Measurements from ENCODE around the gene KCNQ1.

KCNQ1 gene

GRCh38 chr11:2552210-2552609 lies 107.4 kb downstream of the KCNQ1 start:
- no peak for TF ChIP-seq CTCF (IDR thresholded peaks at IDR 0.05; ENCODE audit: low read depth, low read length)
- no peak overlapping the region for H3K4me3 ChIP-seq (ENCODE audit: low read depth, low read length)

- TF ChIP-seq CTCF (IDR thresholded peaks at IDR 0.05; ENCODE audit: low read depth, low read length), result no peak
- H3K4me3 ChIP-seq (ENCODE audit: low read depth, low read length), result no peak overlapping the region
These were observed 108.4 kb downstream of the KCNQ1 start for GRCh38 chr11:2553198-2553597.

DNA sequence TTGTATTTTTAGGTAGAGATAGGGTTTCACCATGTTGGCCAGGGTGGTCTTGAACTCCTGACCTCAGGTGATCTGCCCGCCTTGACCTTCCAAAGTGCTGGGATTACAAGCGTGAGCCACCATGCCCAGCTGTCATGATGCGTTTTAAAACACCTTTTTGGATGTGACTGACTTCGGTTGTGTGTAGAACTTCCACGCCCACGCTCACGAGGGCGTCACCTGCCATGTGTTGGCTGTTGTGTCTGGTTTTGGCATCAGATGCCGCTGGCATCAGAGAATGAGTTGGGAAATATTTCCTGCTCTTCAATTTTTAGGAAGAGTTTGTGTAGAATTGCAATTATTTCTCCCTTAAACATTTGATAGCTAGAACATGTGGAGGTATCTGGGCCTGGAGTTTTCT lies 109.1 kb downstream of the KCNQ1 start:
- H3K4me3 ChIP-seq (ENCODE audit: low read depth, low read length), result no peak overlapping the region
- TF ChIP-seq CTCF (IDR thresholded peaks at IDR 0.05; ENCODE audit: low read depth, low read length), result no peak

GRCh38 chr11:2554338-2555207 lies 109.8 kb downstream of the KCNQ1 start:
- TF ChIP-seq CTCF (IDR thresholded peaks at IDR 0.05; ENCODE audit: low read depth, low read length), result no peak
- H3K4me3 ChIP-seq (ENCODE audit: low read depth, low read length), result no peak overlapping the region

DNA sequence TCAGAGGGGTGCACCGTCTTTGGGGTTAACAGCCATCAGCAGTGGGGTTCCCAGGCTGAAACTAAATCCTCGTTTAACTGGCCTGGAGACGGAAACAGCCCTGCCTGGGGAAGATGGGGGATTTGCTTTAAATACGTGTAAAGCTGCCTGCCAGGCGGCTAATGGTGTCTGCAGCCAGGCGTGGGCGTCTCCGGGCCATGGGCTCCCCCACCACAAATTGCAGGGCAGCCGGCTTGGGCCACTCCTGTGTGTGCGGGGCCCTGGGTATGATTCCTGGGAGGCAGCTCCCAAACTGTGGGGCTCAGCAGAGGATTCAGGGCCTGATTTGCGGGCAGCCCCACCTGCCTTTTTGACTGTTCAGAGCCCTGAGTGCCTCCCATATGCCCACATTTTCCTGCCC lies 110.5 kb downstream of the KCNQ1 start:
- no peak overlapping the region for H3K4me3 ChIP-seq (ENCODE audit: low read depth, low read length)

GRCh38 chr11:2555891-2556290 lies 111.1 kb downstream of the KCNQ1 start:
- no peak for TF ChIP-seq CTCF (IDR thresholded peaks at IDR 0.05; ENCODE audit: low read depth, low read length)
- H3K4me3 ChIP-seq (ENCODE audit: low read depth, low read length), result no peak overlapping the region

More for the DNA sequence above, 110.5 kb downstream of the KCNQ1 start:
- no peak for TF ChIP-seq CTCF (IDR thresholded peaks at IDR 0.05; ENCODE audit: low read depth, low read length)

DNA sequence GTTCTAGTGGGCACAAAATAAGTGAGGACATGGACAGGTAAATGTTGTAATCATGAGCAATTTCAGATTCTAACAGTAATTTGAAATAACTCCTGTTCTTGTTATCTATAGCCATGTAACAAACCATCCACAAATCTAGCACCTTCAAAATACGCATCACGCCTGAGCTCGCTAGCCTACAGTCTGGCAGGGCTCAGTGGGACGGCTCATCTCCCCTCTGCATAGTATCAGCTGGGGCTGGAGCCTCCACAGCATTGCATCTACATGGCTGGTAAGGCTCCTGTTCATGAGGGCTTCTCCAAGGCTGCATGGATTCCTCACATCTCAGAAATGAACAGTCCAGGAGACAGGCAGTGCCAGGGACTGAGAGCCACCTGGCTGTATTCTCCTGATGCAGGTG lies 112.6 kb downstream of the KCNQ1 start:
- no peak for TF ChIP-seq CTCF (IDR thresholded peaks at IDR 0.05; ENCODE audit: low read depth, low read length)
- H3K4me3 ChIP-seq (ENCODE audit: low read depth, low read length), result no peak overlapping the region
